ENCODE data around the gene CCDC88B.

The CCDC88B gene

DNA sequence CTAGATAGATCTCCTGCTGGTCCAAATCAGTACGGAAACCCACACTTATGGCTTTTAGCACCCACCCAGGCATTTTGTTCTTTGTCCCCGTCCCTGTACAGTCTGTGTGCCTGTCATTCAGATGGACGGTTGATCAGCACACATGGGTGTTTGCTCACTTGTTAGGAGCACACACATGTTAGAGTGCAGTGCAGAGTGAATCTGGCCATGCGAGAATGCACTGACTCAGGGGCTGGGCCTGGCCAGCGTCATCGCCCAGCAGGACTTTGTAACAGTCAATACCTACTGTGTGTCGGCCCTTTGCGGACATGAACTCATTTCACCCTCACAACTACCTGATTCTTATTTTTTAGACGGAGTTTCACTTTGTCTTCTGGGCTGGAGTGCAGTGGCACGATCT lies 22.3 kb downstream of the CCDC88B start:
- DNase-seq (ENCODE audit: low read depth), result no peak

DNA sequence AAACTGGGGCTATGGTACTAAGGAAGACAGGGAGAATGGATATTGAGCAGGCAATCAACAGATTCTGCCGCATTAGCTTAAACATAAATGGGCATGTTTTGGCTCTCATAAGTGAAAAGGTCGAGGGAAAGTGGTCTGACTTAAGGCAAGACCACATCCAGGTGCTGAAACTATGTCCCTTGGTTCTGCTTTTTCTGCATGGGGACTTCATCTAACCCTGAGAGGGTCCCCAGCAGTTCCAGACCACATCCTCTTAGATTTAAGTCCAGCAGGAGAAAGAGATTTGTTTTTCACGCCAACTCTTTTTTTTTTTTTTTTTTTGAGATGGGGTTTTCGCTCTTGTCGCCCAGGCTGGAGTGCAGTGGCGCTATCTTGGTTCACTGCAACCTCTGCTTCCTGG lies 24.4 kb downstream of the CCDC88B start:
- DNase-seq (ENCODE audit: low read depth), result no peak

DNA sequence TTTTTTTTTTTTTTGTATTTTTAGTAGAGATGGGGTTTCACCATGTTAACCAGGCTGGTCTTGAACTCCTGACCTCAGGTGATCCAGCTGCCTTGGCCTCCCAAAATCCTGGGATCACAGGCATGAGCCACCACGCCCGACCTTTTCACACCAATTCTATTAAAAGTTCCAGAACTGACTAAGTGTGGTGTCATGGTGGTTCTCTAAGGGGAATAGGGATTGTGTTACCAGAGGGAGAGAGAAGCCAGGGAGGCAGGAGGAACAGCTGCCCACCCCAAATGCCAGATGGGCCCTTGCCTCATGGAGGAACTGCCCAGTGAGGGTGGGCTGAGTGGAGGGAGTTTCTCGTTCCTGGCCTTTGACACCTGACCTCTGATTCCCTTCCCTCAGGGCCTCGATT lies 24.9 kb downstream of the CCDC88B start:
- DNase-seq (ENCODE audit: low read depth), result no peak

DNA sequence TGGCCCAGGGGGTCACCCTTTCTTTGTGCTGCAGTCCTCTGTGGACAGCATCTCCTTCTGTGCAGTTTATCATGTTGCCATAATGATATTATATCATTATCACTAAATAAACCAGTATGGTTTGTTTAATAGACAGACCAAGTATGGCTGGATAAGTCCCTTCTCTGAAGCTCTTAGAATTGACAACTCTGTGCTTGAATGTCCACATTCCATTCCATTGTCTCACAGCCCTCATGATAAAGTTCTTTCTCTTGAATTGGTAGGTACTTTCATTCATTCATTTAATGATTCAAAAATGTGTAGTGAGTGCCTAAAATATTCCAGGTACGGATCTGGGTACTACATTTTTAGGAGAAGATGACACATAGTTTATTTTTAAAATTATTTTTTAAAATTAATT lies 26.7 kb downstream of the CCDC88B start:
- DNase-seq (ENCODE audit: low read depth), result no peak

DNA sequence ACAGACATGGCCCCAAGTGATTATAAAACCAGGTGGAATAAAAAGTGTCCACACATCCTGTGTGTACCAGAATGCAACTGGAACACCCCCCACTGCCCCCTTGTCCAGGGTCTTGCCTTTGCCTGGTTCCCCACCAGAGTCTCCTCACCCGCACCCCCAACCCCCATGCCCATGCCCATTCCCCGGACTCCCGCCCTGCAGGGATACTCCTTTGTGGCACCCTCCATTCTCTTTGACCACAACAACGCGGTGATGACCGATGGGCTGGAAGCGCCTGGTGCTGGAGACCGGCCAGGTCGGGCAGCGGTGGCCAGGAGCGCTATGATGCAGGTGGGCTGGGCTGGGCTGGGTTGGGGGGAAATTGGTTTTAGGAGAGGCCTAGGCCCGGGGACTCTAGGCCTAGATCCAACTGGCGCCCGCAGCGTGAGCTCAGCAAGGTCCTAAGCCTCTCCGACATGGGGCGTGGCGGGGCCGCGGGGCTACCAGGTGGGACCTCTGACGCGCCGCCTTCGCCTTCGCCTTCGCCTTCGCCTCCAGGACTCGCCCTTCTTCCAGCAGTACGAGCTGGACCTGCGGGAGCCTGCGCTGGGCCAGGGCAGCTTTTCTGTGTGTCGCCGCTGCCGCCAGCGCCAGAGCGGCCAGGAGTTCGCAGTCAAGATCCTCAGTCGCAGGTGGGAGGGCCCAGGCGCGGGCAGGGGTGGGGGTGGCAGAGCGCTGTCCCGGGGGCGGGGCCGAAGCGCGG lies 28.1 kb downstream of the CCDC88B start:
- DNase-seq (ENCODE audit: low read depth), result no peak

DNA sequence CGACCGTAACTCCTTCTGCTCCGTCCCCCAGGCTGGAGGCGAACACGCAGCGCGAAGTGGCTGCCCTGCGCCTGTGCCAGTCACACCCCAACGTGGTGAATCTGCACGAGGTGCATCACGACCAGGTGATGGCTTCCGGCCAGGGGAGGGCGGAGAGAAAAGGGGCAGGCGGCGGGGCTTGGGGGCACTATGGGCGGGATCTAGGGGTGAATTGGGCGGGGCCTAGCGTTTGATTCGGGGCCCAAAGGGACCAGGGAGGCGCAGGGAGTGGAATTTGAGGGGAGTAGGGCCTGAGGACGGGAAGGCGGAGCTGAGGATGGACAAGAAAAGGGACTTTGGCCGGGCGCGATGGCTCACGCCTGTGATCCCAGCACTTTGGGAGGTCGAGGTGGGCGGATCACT lies 28.7 kb downstream of the CCDC88B start:
- DNase-seq (ENCODE audit: low read depth), result no peak

DNA sequence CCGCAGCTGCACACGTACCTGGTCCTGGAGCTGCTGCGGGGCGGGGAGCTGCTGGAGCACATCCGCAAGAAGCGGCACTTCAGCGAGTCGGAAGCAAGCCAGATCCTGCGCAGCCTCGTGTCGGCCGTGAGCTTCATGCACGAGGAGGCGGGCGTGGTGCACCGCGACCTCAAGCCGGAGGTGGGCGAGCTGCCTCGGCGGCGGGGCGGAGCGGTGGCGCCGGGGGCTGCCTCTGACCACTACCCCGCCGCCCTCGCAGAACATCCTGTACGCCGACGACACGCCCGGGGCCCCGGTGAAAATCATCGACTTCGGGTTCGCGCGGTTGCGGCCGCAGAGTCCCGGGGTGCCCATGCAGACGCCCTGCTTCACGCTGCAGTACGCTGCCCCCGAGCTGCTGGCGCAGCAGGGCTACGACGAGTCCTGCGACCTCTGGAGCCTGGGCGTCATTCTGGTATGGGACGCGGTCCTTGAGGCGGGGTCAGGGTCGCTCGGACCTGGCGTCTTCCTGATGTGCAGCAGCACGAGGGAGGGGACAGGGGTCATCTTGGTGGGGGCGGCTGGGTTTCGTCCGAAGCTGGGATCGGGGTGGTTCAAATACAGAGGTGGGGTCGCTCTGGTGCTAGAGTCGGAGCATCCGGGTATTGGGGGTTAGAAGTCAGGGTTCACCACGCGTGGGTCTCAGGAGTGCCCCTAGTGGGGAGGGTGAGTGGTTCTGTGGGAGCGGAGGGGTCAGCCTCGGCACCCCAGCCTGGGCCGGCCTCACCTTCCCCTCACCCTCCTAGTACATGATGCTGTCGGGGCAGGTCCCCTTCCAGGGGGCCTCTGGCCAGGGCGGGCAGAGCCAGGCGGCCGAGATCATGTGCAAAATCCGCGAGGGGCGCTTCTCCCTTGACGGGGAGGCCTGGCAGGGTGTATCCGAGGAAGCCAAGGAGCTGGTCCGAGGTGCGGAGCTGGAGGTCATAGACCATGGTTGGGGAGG lies 29.7 kb downstream of the CCDC88B start:
- no peak for DNase-seq (ENCODE audit: low read depth)

DNA sequence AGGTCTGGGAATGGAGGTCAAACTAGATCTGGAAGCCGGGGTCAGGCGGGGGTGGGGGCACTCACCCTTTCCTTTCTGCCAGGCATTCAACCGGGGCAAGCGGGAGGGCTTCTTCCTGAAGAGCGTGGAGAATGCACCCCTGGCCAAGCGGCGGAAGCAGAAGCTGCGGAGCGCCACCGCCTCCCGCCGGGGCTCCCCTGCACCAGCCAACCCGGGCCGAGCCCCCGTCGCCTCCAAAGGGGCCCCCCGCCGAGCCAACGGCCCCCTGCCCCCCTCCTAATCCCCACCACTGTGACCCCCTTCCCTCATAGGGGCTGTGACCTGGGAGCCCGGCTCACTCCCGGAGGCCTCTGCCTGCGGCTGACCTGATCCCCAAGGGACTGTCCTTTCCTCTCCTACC lies 31.2 kb downstream of the CCDC88B start:
- DNase-seq (ENCODE audit: low read depth), result no peak

DNA sequence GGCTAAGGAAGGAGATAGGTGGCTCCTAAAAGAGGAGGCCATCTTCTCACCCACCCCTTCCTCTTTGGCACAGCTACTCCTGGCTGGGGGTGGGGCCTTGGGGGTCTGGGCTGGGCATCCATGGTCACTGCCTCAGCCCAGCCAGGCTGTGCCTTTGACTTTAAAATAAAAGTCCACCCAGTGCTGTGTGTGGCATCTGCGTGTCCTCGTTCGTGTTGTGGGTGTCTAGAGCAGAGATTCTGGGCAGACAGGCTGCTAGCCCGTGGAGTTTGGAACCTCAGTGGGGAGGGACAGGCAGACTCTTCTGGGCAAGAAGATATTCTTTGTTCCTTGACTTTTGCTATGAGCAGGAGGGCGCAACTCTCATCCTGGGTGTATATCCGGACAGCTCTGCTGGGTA lies 32.0 kb downstream of the CCDC88B start:
- no peak for DNase-seq (ENCODE audit: low read depth)

DNA sequence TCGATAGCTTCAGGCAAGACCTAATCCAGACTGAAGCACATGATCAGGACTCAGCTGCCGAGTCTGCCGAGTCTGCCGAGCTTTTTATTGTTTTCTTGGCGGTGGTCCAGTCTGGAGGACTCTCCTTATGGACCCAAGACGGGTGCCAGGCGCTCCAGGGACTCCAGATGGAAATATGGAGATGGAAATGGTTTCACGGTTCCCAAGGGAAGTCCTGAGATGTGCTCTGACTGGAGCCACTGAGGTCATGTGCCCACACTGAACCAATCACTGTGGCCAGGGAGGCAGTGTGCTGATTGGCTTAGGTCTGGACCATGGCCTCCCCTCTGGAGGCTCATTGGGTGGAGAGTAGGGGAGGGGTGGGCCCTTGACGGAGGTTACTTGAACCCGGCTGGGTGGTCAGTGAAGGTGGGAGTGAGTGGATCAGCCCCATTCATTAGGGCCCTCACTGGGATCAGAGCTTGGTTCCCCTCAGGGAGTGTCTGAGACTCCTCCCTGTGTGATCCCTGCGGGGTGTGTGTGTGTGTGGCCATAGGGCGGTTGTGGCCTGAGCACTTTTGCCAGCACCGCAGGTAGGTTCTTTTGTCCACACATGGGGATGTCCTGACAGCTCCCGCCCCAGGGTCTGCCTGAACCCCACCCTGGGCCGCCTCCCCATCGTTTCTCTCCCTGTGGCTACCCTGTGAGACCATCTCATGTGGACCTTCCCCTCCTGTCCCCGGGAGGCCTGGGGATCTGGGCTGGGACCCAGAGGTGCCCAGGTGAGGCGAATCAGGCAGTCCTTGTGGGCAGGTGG lies 33.0 kb downstream of the CCDC88B start:
- no peak for DNase-seq (ENCODE audit: low read depth)

DNA sequence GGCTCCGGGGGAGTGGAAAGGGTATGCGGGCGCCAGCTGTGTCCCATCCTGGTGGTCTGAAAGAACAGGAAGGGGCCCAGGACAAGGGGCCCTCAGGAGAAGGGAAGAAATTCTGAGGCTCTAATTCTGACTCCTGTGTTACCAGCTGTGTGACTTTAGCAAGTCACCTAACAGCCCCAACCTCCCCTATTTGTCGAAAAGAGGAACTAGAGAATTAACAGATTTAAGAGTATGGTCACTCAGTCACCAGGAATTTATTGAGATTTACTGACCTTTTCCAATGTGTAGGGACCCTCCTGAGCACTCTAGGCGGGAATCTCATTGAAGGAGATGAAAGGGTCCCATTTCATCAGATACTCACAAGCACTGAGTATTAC lies 33.6 kb downstream of the CCDC88B start:
- DNase-seq (ENCODE audit: low read depth), result no peak

DNA sequence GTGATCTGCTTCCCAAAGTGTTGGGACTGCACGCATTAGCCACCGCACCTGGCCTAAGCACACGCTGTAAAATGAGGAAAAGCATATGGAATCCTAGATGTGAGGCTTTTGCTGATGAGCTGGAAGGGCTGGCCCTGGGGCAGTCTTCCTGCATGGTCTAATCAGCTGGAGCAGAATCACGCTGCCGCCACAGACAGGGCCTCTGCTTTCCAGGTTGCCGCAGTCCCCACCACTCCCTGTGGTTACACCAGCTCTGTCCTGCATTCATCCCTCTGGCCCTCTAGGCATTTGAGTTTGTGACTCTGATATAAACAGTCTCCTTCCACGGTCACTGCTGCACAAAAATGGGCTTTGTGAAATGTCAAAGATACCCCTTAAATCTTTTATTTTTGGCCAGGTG lies 36.1 kb downstream of the CCDC88B start:
- DNase-seq (ENCODE audit: low read depth), result no peak

DNA sequence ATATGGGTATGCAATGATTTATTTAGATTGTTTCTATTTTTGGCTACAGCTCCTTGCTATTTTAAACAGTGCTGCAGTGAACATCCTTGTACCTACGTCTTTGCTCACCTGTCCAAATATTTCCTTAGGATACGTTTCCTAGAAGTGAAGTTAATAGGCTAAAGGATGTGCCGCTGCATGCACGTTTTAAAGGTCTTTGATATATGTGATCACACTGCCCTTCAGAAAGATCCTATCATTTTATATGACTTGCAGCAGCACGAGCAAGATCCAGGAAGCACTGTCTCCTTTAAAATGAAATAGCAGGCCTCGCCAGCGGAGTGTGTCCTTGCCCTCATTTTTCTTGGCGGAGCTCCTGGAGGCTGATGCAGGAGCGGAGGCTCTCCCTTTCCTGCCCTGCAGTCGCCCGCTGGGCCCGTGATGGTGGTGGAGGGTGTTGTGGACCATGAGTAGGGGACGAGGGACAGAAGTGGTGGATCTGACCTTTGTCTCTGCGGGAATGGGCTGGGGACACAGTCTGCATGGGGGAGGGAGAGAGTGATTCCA lies 38.4 kb downstream of the CCDC88B start:
- no peak for DNase-seq (ENCODE audit: low read depth)

DNA sequence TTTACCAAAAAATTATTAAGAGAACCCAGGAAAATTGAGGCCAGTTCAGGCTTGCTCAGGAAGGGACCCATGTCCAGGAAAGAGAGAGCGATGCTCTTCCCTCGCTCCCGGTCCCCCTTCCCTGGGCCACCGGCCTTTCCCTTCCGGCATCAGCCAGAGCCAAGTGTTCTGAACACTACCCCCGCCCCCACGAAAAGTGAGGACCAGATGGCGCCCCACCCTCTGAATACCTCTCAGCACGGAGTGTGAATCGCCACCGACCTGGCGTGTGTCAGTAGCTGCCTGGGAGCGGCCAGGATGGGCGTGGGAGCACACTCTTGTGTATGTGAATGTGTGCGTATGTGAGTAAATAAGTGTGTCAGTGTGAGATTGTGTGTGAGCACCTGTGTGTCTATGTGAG lies 39.2 kb downstream of the CCDC88B start:
- DNase-seq (ENCODE audit: low read depth), result no peak

DNA sequence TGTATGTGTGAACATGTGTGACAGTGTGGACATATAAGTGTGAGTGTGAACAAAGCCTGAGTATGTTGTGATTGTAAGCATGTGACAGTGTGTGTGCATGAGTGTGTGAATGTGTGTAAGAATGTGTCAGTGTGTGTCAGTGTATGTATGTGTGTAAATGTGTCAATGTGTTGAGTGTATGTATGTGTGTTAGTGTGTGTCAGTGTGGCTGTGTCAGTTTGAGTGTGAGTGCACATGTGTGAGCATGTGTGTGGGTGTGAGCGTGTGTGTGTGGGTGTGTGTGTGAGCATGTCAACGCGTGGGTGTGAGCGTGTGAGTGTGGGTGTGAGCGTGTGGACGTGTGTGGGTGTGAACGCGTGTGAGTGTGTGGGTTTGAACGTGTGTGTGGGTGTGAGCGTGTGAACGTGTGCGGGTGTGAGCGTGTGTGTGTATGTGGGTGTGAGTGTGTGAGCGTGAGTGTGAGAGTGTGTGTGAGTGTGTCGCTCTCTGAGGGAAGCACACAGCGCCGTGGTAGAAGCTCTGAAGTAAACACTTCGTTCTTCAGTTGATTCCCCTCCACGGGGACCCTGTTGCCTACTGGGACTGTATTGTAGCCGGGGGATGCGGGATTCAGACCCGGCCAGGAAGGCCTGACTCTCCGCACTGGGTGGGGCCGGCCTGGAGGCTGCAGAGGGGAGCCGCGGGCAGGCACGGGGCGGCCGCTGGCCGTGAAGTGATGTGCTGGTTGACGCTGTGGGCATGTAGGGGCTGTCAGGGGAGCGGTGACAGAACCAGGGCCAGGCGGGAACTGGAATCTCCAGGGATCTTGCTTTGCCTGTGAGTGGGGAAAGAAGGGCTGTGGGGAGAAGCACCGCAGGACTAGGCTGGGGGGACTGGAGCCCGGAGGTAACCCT lies 40.1 kb downstream of the CCDC88B start:
- no peak for DNase-seq (ENCODE audit: low read depth)

DNA sequence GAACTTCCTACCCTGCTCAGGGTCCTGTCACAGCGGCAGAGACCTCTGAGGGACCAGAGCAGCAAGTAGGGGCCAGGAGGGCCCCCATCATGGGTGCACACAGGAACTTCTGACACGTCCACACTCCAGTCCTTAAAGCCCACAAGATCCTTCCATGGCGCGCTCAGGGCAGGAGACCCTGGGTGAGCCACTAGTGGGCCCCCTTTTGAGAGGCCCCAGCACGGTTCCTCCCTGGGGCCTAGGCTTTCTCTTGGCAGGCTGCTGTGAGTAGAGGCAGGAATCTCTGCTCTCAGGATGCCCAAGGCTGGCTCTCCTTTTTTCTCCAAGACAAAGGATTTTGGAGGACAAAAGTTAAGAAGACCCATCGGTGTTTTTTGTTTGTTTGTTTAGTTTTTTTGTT lies 41.3 kb downstream of the CCDC88B start:
- DNase-seq (ENCODE audit: low read depth), result no peak

DNA sequence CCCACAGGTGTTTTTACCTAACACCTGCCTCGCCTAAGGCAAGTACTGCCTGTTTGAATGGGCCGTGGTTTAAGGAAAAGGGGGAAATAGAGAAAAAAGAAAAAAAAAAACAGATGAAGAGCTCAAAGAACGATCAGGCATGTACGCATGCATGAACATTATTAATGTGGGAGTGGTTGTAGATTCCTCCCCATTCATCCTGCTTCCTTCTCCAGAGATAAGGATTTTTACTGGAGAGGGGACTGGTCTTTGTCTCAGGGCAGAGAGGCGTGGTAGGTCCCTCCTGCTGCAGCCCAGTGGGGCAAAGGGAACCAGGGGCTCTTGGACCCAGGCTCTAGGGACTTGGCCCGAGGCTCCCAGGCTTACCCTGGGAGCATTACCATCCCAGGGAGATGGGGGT lies 42.0 kb downstream of the CCDC88B start:
- DNase-seq (ENCODE audit: low read depth), result no peak

DNA sequence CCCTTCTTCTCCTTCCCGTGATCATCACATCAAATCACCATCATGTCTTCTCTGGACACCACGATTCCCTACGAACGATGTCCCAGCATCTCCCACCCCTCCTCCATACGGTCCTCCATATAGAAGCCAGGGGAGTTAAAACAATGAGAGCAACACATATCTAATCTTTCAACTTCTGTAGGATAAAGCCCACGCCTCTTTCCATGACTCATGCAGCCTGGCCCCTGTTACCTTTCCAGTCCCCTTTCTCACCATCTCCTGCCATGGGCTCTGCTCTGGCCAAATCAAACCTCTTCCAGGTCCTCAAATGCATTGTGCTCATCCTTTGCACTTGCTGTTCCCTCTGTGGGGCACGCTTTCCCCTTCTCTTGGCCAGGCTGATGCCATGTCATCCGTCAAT lies 42.6 kb downstream of the CCDC88B start:
- DNase-seq (ENCODE audit: low read depth), result no peak

DNA sequence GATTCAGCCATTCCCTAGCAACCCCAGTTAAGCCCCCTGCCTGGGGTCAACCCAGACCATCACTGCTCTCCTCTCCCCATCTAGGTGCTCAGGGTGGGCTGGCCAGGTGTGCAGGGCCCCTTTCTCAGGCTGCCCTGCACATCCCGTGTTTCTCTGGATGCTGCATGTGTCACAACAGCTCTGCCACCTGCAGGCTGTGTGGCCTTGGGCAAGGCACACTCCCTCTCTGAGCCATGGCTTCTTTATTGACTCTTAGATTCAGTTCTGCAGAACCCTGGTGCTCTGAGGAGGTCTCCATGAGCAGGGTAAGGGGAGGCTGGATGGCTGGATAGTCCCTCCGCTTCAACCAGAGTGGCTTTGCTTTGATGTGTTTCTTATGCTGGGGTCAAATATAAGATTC lies 43.6 kb downstream of the CCDC88B start:
- DNase-seq (ENCODE audit: low read depth), result no peak

DNA sequence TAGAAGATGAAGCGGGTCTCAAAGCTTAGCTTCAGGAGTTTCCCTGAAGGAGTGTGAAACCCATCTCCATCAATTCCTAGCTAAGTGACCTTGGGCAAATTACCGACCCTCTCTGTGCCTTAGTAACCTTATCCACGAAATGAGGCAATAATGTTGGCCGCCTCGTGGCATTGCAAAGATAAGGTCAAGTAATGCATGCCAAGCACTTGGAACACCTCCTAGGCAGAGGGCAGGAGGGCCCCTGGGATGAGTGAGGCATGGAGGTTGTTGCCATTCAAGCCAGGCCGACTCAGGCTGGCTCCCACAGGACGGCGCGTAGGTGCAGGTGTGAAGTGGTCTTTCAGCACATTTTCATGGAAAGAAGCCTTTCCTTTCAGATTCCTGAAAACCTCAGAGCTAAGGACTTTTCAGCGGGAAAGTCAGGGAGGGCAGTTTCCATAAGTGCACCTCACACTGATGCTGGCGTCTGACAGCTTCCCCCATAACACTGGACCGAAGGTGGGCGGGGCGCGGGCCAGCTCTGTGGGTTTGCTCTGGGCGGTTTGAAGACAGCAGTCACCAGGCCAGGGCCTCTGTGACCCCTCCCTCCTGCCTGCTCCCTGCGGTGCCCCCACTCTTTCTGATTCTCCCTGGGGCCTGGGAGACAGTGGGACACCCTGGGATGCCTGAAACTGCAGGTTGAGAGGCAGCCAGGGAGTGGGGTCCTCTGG lies 44.2 kb downstream of the CCDC88B start:
- DNase-seq (ENCODE audit: low read depth), result no peak
